LNCAP (cell line): ENCODE measurements around the gene CDH22.

ENCODE experiments used
- CTCF ChIP-seq: fragments of 450-650 bp; IDR thresholded peaks from 2 replicates; pipeline ENCODE4 v1.5.1; 2017; ENCODE audit warnings: mild to moderate bottlenecking

The CDH22 gene

GRCh38 chr20:46139908-46140482 lies 168.3 kb downstream of the CDH22 start:
- TF ChIP-seq CTCF, result no peak

DNA sequence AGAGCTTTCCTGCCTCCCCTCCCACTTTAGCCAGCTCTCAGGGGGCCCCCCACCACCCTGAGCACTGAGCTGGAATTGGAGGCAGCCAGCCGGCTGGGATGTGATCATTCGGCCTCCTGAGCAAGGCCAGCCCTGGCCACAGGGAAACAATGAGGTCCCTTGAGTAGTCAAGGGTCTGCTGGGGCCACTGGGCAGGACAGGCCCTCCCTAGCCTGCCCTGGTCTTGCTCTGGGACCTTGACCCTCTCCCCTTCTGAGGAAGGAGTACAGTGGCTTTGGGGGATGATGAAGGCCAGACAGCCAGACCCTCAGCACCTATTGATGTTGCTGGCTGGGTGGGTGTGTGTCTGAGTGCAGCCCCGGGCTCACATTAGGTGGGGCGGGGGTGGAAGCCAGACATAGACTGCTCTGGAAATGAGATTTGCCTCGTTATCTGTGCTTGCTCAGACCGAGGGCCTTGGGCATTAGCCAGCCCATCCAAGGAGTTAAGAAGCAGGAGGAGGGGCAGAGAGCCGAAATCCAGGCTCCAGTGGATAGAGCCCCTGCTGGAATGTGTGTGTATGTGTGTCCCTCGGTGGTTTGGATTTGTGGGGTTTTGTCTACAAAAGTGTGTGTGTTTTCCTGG lies 168.9 kb downstream of the CDH22 start:
- TF ChIP-seq CTCF, result no peak

- no peak for TF ChIP-seq CTCF
Measured at GRCh38 chr20:46137816-46138215, 170.5 kb downstream of the CDH22 start.

GRCh38 chr20:46135856-46136633 lies 172.3 kb downstream of the CDH22 start:
- TF ChIP-seq CTCF, result no peak

- no peak for TF ChIP-seq CTCF
Measured at GRCh38 chr20:46134716-46135115, 173.6 kb downstream of the CDH22 start.

DNA sequence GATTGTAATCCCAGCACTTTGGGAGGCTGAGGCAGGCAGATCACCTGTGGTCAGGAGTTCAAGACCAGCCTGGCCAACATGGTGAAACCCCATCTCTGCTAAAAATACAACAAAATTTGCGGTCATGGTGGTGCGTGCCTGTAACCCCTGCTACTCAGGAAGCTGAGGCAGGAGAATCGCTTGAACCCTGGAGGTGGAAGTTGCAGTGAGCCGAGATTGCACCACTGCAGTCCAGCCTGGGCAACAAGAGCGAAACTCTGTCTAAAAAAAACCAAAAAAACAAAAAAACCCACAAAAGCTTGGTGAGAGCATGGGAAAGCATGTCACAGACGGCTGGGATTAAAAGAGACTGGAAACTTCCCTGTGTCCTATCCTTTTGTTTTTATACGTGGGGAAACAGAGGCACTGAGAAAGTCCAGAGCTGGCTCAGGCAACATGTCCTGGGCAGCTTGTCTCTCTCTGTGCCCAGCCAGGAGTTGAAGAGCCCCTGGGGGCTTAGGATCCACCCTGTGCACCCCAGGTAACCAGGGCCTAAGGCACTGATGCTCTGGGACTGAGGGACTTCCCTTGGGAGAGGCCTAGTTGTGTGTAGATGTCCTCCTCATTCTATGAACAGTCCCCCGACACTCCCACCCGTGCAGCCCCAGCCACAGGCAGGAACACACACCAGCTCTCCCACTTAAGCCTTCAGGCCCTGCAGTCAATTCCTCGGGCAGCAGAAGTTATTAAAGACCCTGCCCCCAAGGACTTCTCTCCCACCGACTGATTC lies 174.2 kb downstream of the CDH22 start:
- TF ChIP-seq CTCF, result no peak

- peak; percentile 92 for TF ChIP-seq CTCF
Measured at GRCh38 chr20:46132705-46133120, 175.6 kb downstream of the CDH22 start.
